Fibroblast of pulmonary artery (primary cell): ENCODE results near the gene SPRYD3.

ENCODE experiments used
- DNase-seq: peaks from one replicate; pipeline ENCODE4 v3.0.0-alpha.2; 2010; ENCODE audit warnings: low read depth
- H3K4me3 ChIP-seq: replicated peaks from 2 replicates; pipeline ENCODE4 v1.5.1; 2011; ENCODE audit warnings: low read depth, mild to moderate bottlenecking, control low read depth, low read length, moderate library complexity
- CTCF ChIP-seq: IDR thresholded peaks from 2 replicates; pipeline ENCODE4 v1.5.1; 2011; ENCODE audit warnings: mild to moderate bottlenecking, control low read depth, low read length, inconsistent platforms; ENCODE audit errors: missing control alignments

SPRYD3 gene

DNA sequence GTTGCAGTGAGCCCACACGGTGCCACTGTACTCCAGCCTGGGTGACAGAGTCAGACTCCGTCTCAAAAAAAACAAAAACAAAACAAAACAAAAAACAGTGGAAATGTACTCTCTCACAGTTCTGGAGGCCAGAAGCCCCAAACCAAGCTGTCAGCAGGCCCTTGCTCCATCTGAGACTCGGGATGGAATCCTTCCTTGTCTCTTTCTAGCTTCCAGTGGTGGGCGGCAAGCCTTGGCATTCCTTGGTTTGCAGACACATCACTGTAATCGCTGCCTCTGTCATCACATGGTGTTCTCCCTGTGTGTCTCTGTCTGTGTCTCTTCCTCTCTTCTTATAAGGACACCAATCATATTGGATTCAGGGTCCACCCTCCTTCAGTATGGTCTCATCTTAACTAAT, 22.9 kb downstream of the SPRYD3 start:
- TF ChIP-seq CTCF = no peak
- DNase-seq = no peak
- no peak overlapping the region for H3K4me3 ChIP-seq

DNA sequence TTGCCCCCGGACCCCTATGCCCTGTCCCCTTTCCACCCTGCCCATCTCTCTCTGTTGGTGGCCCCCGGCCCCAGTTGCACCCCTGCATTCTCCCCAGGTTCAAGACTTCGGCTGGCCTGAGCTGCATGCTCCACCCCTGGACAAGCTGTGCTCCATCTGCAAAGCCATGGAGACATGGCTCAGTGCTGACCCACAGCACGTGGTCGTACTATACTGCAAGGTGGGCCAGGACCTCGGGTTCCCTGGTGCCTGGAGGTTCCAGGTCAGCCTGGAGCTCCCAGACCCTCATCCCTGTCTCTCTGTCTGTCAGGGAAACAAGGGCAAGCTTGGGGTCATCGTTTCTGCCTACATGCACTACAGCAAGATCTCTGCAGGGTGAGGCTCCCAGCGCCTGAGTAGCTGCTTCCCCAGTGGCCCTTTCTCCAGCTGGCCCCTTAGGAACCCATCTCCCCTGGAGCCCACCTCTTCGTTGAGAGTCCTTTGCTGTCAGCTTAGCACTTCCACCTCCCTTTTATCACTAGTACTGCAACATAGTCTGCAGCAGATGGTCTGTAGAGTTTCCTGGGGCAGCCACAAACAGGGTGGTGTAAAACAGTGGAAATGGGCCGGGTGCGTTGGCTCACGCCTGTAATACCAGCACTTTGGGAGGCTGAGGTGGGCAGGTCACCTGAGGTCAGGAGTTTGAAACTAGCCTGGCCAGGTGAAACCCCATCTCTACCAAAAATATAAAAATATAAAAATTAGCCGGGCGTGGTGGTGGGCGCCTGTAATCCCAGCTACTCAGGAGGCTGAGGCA, 23.5 kb downstream of the SPRYD3 start:
- no peak for DNase-seq
- no peak overlapping the region for H3K4me3 ChIP-seq
- no peak for TF ChIP-seq CTCF

- no peak for TF ChIP-seq CTCF
- H3K4me3 ChIP-seq = no peak overlapping the region
- peak; percentile 87 for DNase-seq
Observed at GRCh38 chr12:53054112-53054878, 24.9 kb downstream of the SPRYD3 start.

DNA sequence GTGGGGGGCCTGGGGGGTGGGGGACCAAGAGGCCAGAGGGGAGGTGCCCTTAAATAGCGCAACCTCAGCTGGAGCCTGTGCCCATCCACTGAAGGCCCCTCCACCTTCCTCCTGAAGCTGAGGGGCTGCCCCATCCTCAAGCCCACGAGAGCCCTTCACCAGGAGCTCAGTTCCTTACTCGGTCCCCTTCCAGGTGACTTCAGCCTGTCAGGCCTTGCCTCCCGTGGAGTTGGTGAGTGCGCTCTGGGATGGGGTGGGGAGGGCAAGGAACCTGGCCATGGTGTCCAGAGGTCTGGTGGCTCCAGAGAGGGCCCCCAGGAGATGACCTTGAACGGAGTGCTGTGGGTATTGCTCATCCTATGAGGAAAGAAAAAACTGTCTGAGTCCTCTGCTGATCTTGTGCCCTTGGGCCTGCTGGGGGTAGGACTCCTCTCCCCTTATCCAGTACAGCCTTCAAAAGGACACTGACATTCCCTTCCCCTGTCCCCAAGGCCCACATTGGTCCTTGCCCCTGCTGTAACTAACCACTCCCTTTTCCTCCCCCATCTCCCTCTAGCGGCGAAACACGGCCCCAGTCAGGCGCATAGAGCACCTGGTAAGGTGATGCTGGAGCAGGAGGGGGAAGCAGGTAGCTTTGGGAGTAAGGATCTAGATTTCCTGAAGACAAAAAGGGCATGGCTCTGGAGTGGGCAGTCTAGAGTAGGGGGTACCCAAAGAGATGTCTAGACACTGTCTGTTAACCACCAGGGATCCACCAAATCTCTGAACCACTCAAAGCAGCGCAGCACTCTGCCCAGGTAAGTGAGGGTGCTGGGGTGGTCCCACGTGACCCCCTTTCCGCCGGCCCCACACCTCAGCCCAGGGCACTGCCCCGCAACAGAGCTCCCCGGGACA, 25.7 kb downstream of the SPRYD3 start:
- H3K4me3 ChIP-seq = peak overlapping the region; percentile 40
- TF ChIP-seq CTCF = peak; percentile 74
- DNase-seq = no peak

- peak overlapping the region; percentile 90 for H3K4me3 ChIP-seq
- no peak for TF ChIP-seq CTCF
- peak; percentile 86 for DNase-seq
Observed at GRCh38 chr12:53052419-53053217, 26.6 kb downstream of the SPRYD3 start.

DNA sequence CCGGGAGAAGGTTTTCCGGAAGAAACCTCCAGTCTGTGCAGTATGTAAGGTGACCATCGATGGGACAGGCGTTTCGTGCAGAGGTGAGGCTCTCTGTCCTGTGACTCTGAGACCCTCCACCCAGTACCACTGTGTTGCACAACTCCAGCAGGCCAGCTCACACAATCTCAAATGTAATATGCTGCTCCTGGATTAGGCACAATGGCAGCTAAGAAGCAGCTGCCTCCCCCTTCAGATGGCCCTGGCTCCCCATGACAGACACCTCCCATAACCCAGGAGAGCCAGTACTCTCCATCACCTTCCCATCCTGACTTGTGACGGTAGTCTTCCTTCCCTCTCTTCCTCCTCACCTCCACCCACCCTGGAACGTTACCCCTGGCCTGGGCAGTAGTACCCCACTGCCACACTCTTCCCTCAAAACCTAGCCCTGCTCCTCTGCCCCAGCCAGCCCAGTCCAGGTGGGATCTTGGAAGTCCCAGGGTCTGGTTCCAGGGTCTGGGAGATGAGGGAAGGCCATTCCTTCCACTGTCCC, 27.2 kb downstream of the SPRYD3 start:
- H3K4me3 ChIP-seq = peak overlapping the region; percentile 90
- TF ChIP-seq CTCF = no peak
- DNase-seq = no peak
